SU-DHL-6 (cell line): Measurements from ENCODE around the gene HYCC1.

ENCODE experiments used
- EZH2phosphoT487 ChIP-seq: fragments of 200-600 bp; sonication (generic), shearing (Covaris generic); conservative IDR thresholded peaks from 2 replicates; pipeline ENCODE4 v1.6.1; 2018; ENCODE audit warnings: mild to moderate bottlenecking, antibody characterized with exemption, low read length, moderate library complexity, mixed read lengths
- TF ChIP-seq, protein P1 (sequence below): fragments of 200-600 bp; sonication (generic); IDR thresholded peaks from one replicate; pipeline ENCODE4 v1.5.1; 2017; ENCODE audit warnings: antibody characterized with exemption, mild to moderate bottlenecking, low read length, moderate library complexity; ENCODE audit not compliant: insufficient read depth, poor library complexity, severe bottlenecking

DNA sequence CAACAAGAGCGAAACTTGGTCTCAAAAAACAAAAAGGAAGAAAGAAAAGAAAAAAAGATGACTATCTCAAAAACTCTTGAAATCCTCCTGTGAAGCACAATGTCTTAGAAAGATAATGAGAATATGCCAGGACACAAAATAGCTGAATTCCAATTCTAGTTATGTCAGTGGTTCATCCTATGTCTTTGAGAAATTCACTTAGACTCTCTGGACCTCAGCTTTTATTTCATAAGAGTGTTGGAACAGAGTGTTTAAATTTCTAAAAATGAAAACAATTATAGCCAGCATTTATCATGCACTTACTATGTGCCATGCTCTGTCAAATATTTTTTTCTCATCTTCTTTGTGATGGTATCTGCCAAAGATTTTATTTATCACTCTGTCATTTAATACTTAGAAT lies 13.3 kb upstream of the HYCC1 start:
- TF ChIP-seq, protein P1, sequence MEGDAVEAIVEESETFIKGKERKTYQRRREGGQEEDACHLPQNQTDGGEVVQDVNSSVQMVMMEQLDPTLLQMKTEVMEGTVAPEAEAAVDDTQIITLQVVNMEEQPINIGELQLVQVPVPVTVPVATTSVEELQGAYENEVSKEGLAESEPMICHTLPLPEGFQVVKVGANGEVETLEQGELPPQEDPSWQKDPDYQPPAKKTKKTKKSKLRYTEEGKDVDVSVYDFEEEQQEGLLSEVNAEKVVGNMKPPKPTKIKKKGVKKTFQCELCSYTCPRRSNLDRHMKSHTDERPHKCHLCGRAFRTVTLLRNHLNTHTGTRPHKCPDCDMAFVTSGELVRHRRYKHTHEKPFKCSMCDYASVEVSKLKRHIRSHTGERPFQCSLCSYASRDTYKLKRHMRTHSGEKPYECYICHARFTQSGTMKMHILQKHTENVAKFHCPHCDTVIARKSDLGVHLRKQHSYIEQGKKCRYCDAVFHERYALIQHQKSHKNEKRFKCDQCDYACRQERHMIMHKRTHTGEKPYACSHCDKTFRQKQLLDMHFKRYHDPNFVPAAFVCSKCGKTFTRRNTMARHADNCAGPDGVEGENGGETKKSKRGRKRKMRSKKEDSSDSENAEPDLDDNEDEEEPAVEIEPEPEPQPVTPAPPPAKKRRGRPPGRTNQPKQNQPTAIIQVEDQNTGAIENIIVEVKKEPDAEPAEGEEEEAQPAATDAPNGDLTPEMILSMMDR: no peak
- no peak for TF ChIP-seq EZH2phosphoT487
